Diencephalon (tissue), 1 donor: Measurements from ENCODE around the gene CD276. TPM values are rescaled to one million over a fixed set of nuclear protein-coding genes. Genes with fewer than 3 reads are reported as not detected.

ENCODE experiments used
- total RNA-seq: library from RNA; depleted of rRNA; stranded (reverse); fragments of >200 nt; gene quantifications from one replicate; pipeline ENCODE4 v1.2.3, GENCODE V29; 2014

The CD276 gene
- 37.1 TPM for total RNA-seq

DNA sequence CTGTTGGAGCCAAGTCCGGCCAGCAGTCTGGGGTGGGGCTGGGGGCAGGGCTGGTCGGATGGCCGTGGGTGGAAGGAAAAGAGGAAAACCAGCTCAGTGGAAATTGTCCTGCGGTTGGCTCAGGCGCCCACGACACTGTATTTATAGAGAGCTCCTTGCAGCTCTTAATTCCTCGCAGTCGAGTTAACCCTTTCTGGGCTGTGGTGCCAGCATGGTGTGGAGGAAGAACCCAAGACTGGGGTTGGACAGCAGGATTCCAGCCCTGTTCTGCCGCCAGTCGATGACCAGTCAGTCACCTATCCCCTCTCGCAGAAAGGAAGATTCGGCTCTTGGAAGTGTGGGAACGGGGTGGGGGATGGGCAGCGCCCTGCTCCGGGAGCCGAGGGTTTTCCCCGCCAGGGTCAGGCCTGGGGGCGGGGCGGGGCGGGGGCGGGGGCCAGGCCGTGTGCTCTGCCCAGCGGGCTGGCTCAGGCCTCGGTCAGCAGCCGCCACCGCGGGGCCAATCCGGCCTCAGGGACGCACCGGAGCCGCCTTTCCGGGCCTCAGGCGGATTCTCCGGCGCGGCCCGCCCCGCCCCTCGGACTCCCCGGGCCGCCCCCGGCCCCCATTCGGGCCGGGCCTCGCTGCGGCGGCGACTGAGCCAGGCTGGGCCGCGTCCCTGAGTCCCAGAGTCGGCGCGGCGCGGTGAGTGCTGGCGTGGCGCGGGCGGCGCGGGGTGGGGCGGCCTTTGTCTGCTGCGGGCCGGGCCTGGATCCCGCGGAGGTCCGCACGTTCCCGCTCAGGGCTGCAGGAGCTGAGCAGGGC is at the start of gene CD276:
Gene CD276, plus strand, starts transcription at position 607 of the 804 bp plus-strand sequence. CDS start 15,257 bp downstream, outside the sequence.

DNA sequence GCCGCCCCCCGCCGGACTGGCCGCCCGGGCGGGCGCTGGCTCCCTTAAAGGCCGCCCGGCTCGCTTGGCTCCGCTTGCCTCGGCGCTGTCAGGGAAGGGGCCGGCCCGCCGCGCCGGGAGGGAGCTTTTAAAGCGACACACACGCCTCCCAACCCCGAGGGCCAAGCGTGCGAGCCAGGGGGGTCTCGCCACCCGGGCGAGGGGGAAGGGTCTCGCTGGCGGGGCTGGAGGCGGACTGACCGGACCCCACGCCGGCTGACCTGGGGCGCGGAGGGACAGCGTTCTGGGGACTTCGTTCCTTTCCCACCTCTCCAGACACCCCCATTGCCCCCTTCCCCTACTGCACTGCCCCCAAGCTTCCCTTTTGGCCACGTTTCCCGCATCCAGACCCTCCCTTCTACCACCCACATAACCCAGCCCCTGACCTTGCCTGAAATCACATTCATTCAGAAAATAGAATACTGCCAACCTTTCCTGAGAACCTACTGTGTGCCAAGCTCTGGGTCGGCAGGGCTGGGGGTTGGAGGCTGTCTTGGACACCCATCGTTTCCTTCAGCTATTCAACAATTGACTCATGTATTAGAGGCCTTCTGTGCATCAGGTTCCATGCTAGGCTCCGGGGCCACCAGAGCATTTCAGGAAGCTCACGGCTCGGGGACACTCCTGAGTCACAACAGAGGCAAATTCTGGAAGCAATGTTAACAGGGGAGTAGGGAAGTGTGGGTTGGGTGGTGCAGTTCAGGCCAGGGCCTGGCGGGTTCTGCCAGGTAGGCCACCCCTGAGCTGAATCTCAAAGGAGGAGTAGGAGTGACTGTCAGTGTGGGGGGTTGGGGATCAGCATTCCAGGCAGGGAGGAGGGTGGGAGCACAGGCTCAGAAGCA is 69.3 kb downstream of the CD276 start, which contains the start of gene INSYN1:
Gene INSYN1, minus strand, starts transcription at position 102 of the 881 bp plus-strand sequence. CDS start 2,221 bp downstream, outside the sequence.

Other genes with a start within 250 kb of the CD276 start
- not detected for gene REC114, start 241.2 kb upstream of the CD276 start, total RNA-seq
- gene NPTN, start 51.0 kb upstream of the CD276 start, total RNA-seq: 141 TPM
- 36.0 TPM for gene INSYN1, start 69.0 kb downstream of the CD276 start, total RNA-seq
- gene TBC1D21, start 189.2 kb downstream of the CD276 start, total RNA-seq: not detected
- 7.4 TPM for gene LOXL1, start 242.1 kb downstream of the CD276 start, total RNA-seq